ENCODE data around the gene FBXL4.

The FBXL4 gene

GRCh38 chr6:98828211-98828788 lies 119.4 kb downstream of the FBXL4 start:
- no peak for DNase-seq (ENCODE audit: low read depth)
- no peak overlapping the region for H3K4me3 ChIP-seq (ENCODE audit: low read length)
- TF ChIP-seq, protein P1, sequence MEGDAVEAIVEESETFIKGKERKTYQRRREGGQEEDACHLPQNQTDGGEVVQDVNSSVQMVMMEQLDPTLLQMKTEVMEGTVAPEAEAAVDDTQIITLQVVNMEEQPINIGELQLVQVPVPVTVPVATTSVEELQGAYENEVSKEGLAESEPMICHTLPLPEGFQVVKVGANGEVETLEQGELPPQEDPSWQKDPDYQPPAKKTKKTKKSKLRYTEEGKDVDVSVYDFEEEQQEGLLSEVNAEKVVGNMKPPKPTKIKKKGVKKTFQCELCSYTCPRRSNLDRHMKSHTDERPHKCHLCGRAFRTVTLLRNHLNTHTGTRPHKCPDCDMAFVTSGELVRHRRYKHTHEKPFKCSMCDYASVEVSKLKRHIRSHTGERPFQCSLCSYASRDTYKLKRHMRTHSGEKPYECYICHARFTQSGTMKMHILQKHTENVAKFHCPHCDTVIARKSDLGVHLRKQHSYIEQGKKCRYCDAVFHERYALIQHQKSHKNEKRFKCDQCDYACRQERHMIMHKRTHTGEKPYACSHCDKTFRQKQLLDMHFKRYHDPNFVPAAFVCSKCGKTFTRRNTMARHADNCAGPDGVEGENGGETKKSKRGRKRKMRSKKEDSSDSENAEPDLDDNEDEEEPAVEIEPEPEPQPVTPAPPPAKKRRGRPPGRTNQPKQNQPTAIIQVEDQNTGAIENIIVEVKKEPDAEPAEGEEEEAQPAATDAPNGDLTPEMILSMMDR (IDR thresholded peaks at IDR 0.05; ENCODE audit: insufficient read depth, low read depth, low read length, missing control alignments), result no peak

GRCh38 chr6:98827295-98828159 lies 120.2 kb downstream of the FBXL4 start:
- DNase-seq (ENCODE audit: low read depth), result no peak
- no peak overlapping the region for H3K4me3 ChIP-seq (ENCODE audit: low read length)
- TF ChIP-seq, protein P1 (IDR thresholded peaks at IDR 0.05; ENCODE audit: insufficient read depth, low read depth, low read length, missing control alignments), result no peak

DNA sequence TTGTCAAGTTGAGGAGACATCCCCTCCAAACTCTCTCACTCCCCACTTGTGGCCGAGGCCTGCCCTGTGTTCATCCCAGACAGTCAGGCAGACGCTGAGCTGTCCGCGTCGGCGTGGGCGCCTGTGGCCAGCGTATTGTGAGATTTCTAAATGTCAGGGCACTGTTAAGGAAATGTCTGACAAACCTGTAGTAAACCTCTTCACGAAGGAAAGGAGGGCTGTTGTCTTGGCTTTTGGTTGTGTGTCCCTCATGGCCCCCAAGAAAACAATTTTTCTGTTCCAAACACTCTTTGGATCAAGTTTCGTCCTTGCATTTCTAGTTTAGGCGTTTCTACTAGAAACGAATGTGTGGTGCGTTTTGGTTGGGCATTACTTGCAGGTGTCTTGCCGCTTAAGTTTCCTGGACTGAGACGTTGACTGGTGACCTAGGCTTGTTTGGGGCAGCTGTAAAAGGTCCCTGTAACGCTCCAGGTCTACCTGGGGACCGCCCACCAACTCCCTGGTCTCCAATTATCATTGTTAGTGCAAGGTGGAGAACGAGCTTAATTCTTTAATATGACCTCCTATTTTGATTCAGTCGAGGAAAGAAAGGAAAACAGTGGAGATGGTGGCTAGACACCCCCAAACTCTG lies 122.0 kb downstream of the FBXL4 start:
- no peak for DNase-seq (ENCODE audit: low read depth)
- no peak overlapping the region for H3K4me3 ChIP-seq (ENCODE audit: low read length)
- TF ChIP-seq, protein P1 (IDR thresholded peaks at IDR 0.05; ENCODE audit: insufficient read depth, low read depth, low read length, missing control alignments), result no peak

GRCh38 chr6:98824902-98825599 lies 122.7 kb downstream of the FBXL4 start:
- no peak for DNase-seq (ENCODE audit: low read depth)
- no peak overlapping the region for H3K4me3 ChIP-seq (ENCODE audit: low read length)
- TF ChIP-seq, protein P1 (IDR thresholded peaks at IDR 0.05; ENCODE audit: insufficient read depth, low read depth, low read length, missing control alignments), result no peak

DNA sequence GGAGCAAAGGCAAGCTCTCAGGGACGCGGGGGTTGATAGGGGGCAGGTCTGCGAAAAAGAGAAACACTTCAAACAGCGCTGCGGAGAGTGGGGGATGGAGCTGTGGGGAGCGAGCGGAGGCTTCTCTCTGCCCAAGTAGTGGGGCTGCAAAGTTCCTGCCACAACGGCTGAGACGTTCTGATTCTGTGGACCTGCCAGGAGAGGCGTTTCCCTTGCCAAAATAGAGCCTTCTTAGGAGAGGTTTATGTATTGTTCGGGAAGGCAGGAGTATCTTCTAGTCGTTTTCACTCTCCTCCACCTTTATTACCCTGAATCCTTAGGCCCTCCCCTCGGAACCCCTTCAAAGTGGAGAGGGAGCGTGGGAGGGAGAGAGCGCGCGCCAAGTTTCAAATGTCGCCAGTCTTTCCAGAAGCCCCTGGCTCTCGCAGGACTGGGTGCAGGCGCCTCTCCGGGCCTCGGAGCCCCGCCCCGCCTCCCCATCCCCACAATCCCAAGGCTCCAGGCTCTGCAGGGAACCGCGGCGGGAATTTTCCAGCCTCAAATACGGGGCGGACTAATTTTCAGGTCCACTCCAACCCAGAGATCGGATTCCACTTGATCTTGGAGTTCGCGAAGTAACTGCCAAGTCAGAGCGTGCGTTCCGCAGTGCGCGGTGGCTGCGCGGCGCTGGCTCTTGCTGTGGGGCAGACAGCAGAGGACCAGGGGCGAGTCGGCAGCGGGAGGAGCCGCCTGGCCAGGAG lies 123.4 kb downstream of the FBXL4 start:
- no peak for DNase-seq (ENCODE audit: low read depth)
- no peak overlapping the region for H3K4me3 ChIP-seq (ENCODE audit: low read length)
- TF ChIP-seq, protein P1 (IDR thresholded peaks at IDR 0.05; ENCODE audit: insufficient read depth, low read depth, low read length, missing control alignments), result no peak

DNA sequence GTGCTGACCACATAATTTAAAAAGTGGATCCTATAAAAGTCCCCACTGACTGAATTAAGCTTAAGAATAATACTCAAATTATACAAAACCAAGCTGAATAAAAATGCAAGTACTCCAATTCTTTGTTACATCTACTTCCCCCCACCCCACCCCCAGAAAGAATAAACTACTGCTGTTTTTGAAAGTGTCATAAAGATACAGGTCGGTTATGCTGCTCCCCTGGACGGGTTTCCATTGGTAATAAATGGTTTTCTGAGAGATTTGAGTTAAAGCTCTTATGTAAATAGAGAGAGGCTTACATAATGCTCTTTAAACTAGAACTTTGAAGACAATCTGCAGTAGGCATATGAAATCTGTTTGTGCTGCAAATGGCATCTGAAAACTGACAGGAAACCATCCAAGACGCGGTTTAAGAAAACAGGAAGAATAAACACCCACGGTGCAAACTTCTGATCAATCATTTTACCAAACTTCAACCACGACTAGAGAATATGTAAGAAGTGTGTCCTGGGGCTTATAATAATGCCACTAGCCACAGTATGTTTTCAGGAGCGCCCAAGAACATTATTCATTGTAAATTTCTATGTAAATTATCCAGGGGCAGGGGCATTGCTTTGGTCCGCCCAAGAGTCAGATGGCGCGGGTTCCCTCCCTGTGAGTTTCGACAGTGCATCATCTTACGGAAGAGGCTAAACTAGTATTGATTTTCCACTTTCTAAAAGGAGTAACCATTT lies 124.2 kb downstream of the FBXL4 start:
- TF ChIP-seq, protein P1 (IDR thresholded peaks at IDR 0.05; ENCODE audit: insufficient read depth, low read depth, low read length, missing control alignments), result no peak
- no peak for DNase-seq (ENCODE audit: low read depth)
- no peak overlapping the region for H3K4me3 ChIP-seq (ENCODE audit: low read length)

Measured in epithelial cell of esophagus (primary cell).